Left ventricle myocardium inferior (tissue), 1 donor: ENCODE measurements around the gene CCL19. TPM values are rescaled to one million over a fixed set of nuclear protein-coding genes. Genes with fewer than 3 reads are reported as not detected.
"Not testable (repeated sequence)": the region's sequence is repeated elsewhere in the genome, so short reads cannot be mapped to it uniquely, and the experiment has no call there.

Experiments
- DNase-seq: peaks from one replicate; pipeline ENCODE4 v3.0.0-alpha.2; 2020
- H3K27ac ChIP-seq: fragments of 200-600 bp; replicated peaks from 2 replicates; pipeline ENCODE4 v1.8.0; 2021
- H3K27me3 ChIP-seq: fragments of 200-600 bp; 2 replicates; pipeline ENCODE4 v1.8.0; 2021; ENCODE audit warnings: low read depth
- H3K36me3 ChIP-seq: fragments of 200-600 bp; 2 replicates; pipeline ENCODE4 v1.8.0; 2021
- H3K4me1 ChIP-seq: fragments of 200-600 bp; 2 replicates; pipeline ENCODE4 v1.8.0; 2021
- H3K4me3 ChIP-seq: fragments of 200-600 bp; 2 replicates; pipeline ENCODE4 v1.8.0; 2021; ENCODE audit warnings: mild to moderate bottlenecking, moderate library complexity
- H3K9me3 ChIP-seq: fragments of 200-600 bp; replicated peaks from 2 replicates; pipeline ENCODE4 v1.8.0; 2021
- CTCF ChIP-seq: fragments of 200-600 bp; IDR thresholded peaks from 2 replicates; pipeline ENCODE4 v1.8.0; 2021; ENCODE audit warnings: antibody characterized with exemption, mild to moderate bottlenecking, borderline replicate concordance
- intact Hi-C: fragments of 100-400 bp; cut with micrococcal nuclease; formaldehyde crosslinking; loops from one replicate; pipeline ENCODE4 v1.11.0; 2022
- total RNA-seq: library from RNA; stranded (reverse); fragmentation: NEBNext Ultra II Directional; extraction: Animal tissue kit (Norgen Biotek cat#: 25700); gene quantifications from one replicate; pipeline ENCODE4 v1.2.1, GENCODE V29; 2021
- donor health status: DM: no; HTN: yes; CAD: no; lungs with severe emphysema.

CCL19 gene
- total RNA-seq, 1 donor from 2014 or later: 0.69 TPM

- intact Hi-C loops: no loop called here
- Histone ChIP-seq H3K27ac (no peak overlapping the region), H3K4me1 (peaks cover 7% of the 10 kb centered on the region), H3K27me3 (no peaks in the 10 kb centered on the region), H3K9me3 (no peaks in the 10 kb centered on the region), H3K36me3 (no peaks in the 10 kb centered on the region), H3K4me3 (no peak overlapping the region)
- no peak for TF ChIP-seq CTCF
- DNase-seq: no peak
These were observed 32.1 kb upstream of the CCL19 start for GRCh38 chr9:34723141-34723540.

- H3K9me3 ChIP-seq, H3K36me3 ChIP-seq, H3K4me3 ChIP-seq, intact Hi-C loops, H3K27ac ChIP-seq, DNase-seq, H3K27me3 ChIP-seq: not testable (repeated sequence)
- peaks cover 12% of the 10 kb centered on the region for H3K4me1 ChIP-seq
These were observed 28.6 kb upstream of the CCL19 start for GRCh38 chr9:34719769-34720025.

- no peak for DNase-seq
- no peak for TF ChIP-seq CTCF
- Histone ChIP-seq H3K9me3 (no peaks in the 10 kb centered on the region), H3K36me3 (no peaks in the 10 kb centered on the region), H3K4me1 (peaks cover 15% of the 10 kb centered on the region), H3K27ac (no peak overlapping the region), H3K4me3 (no peak overlapping the region), H3K27me3 (no peaks in the 10 kb centered on the region)
- intact Hi-C loops: no loop called here
These were observed 28.1 kb upstream of the CCL19 start for GRCh38 chr9:34719021-34719768.

- DNase-seq: no peak
- Histone ChIP-seq H3K9me3 (no peaks in the 10 kb centered on the region), H3K4me1 (peaks cover 15% of the 10 kb centered on the region), H3K36me3 (no peaks in the 10 kb centered on the region), H3K27ac (no peak overlapping the region), H3K27me3 (no peaks in the 10 kb centered on the region), H3K4me3 (no peak overlapping the region)
- no peak for TF ChIP-seq CTCF
- intact Hi-C loops: no loop called here
These were observed 27.0 kb upstream of the CCL19 start for GRCh38 chr9:34717996-34718614.

GRCh38 chr9:34716711-34717110 is 25.6 kb upstream of the CCL19 start:
- no peak overlapping the region for H3K27ac ChIP-seq
- H3K4me1 ChIP-seq: peaks cover 15% of the 10 kb centered on the region
- intact Hi-C loops: no loop called here
- no peaks in the 10 kb centered on the region for H3K27me3 ChIP-seq
- no peaks in the 10 kb centered on the region for H3K36me3 ChIP-seq
- no peak overlapping the region for H3K4me3 ChIP-seq
- no peaks in the 10 kb centered on the region for H3K9me3 ChIP-seq
- TF ChIP-seq CTCF: no peak
- no peak for DNase-seq

DNA sequence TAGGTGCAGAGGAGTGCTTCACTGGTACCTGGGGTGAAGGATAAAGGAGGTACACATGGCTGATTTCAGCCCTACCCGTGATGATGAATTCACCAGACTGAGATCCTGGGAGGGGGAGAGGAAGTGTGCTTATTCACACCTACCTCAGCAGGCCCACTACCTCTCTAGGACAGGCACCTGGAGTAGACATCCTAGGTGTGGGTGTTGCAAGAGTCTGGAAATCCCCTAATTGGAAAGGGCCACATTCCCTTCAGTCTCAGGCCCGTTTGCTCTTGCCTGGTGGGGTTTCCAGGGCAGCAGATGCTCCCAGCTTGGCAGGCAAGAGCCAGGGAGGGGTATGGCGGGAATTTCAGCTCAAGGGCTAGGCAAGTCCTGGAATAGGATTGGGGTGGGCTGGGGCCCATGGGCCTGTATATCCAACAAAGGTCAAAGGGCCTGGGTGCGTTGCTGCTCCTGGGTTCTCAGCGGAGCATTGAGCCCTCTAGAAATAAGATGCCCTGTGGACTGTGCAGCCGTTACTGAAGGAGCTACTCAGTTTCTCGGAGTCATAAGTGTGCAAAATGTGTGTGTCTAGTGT is 24.7 kb upstream of the CCL19 start:
- Histone ChIP-seq H3K27me3 (no peaks in the 10 kb centered on the region), H3K4me3 (no peak overlapping the region), H3K27ac (no peak overlapping the region), H3K36me3 (no peaks in the 10 kb centered on the region), H3K9me3 (no peaks in the 10 kb centered on the region), H3K4me1 (peaks cover 17% of the 10 kb centered on the region)
- no peak for DNase-seq
- no peak for TF ChIP-seq CTCF
- intact Hi-C loops: no loop called here
